Body of pancreas (tissue), 4 donors: ENCODE data around the gene WDR93. TPM values are rescaled to one million over a fixed set of nuclear protein-coding genes. Genes with fewer than 3 reads are reported as not detected.
A peak's percentile ranks its signal among the peaks of the same experiment; 100 is the strongest.

Experiments
- ATAC-seq: fragments of 150-250 bp; one replicate; pipeline ENCODE4 v1.9.1; 2016
- DNase-seq, 4 donors: peaks; one replicate each; pipeline ENCODE4 v3.0.0-alpha.2; 2019
- H3K27ac ChIP-seq, 4 donors: fragments of 200-600 bp; sonication (generic); 1 replicate in 3 of 4; 2 replicates in 1 of 4; pipeline versions ENCODE4 v1.5.1 to v1.6.1; 2016 to 2019; ENCODE audit warnings: mild to moderate bottlenecking in 1 of 4, mixed read lengths in 1 of 4, moderate library complexity in 1 of 4
- H3K27me3 ChIP-seq, 2 donors: fragments of 200-600 bp; sonication (generic); one replicate each; pipeline ENCODE4 v1.6.0; 2016; ENCODE audit warnings: mild to moderate bottlenecking in 1 of 2
- H3K36me3 ChIP-seq, 2 donors: fragments of 200-600 bp; sonication (generic); replicated peaks in 1 of 2; 2 replicates each; pipeline ENCODE4 v1.5.1; 2016; ENCODE audit warnings: low read depth in 2 of 2; ENCODE audit not compliant: insufficient read depth in 1 of 2
- H3K4me1 ChIP-seq: fragments of 200-600 bp; sonication (generic); one replicate; pipeline ENCODE4 v1.6.0; 2016
- H3K4me3 ChIP-seq, 2 donors: fragments of 200-600 bp; sonication (generic); 1 replicate in 1 of 2; 2 replicates in 1 of 2; pipeline ENCODE4 v1.5.1; 2016 to 2019
- H3K9me3 ChIP-seq, 3 donors: fragments of 200-600 bp; sonication (generic); 1 replicate in 2 of 3; 2 replicates in 1 of 3; pipeline ENCODE4 v1.5.1; 2016
- POLR2A ChIP-seq, 3 donors: fragments of 450-650 bp; IDR thresholded peaks; one replicate each; pipeline ENCODE4 v1.6.1; 2016; ENCODE audit warnings: antibody characterized with exemption in 3 of 3, mild to moderate bottlenecking in 2 of 3
- WGBS, 2 donors: methylation state at CpG; one replicate each; pipeline ENCODE4 v1.1.5; 2017; 5-methylcytosine and 5-hydroxymethylcytosine counted together
- intact Hi-C: fragments of 100-400 bp; cut with DNase I; formaldehyde crosslinking; loops from one replicate; pipeline ENCODE4 v1.15.1; 2023
- total RNA-seq, 2 donors: library from RNA; depleted of rRNA; stranded (reverse); fragments of >200 nt; gene quantifications; one replicate each; pipeline ENCODE4 v1.1.0, GENCODE V29; 2016
- TF ChIP-seq, protein P1 (sequence below), 7 experiments: fragments of 450-650 bp in 4 of 7; fragments of 200-600 bp in 3 of 7; sonication (generic) in 3 of 7; IDR thresholded peaks; one replicate each; pipeline ENCODE4 v1.5.1; 2016 to 2019; ENCODE audit warnings: antibody characterized with exemption in 7 of 7

WDR93 gene
- total RNA-seq, 2 donors from 2014 or later, result 0.66 TPM; not detected in 1

- H3K4me1 ChIP-seq, result no peaks in the 10 kb centered on the region
- ATAC-seq, result no peak
- H3K27me3 ChIP-seq, result no peaks in the 10 kb centered on the region
- WGBS, 2 donors, result 89 to 92% methylated on average over 4 to 5 of the region's 5 CpGs
- TF ChIP-seq, protein P1, sequence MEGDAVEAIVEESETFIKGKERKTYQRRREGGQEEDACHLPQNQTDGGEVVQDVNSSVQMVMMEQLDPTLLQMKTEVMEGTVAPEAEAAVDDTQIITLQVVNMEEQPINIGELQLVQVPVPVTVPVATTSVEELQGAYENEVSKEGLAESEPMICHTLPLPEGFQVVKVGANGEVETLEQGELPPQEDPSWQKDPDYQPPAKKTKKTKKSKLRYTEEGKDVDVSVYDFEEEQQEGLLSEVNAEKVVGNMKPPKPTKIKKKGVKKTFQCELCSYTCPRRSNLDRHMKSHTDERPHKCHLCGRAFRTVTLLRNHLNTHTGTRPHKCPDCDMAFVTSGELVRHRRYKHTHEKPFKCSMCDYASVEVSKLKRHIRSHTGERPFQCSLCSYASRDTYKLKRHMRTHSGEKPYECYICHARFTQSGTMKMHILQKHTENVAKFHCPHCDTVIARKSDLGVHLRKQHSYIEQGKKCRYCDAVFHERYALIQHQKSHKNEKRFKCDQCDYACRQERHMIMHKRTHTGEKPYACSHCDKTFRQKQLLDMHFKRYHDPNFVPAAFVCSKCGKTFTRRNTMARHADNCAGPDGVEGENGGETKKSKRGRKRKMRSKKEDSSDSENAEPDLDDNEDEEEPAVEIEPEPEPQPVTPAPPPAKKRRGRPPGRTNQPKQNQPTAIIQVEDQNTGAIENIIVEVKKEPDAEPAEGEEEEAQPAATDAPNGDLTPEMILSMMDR (IDR thresholded peaks at IDR 0.05), result no peak
- no peak for TF ChIP-seq POLR2A (IDR thresholded peaks at IDR 0.05)
- no peak for DNase-seq
- H3K9me3 ChIP-seq, result no peaks in the 10 kb centered on the region
- no peaks in the 10 kb centered on the region for H3K36me3 ChIP-seq
- no peak overlapping the region for H3K4me3 ChIP-seq
- intact Hi-C loops, result no loop called here
- no peak overlapping the region for H3K27ac ChIP-seq
Measured at GRCh38 chr15:89731275-89731674, 40.7 kb downstream of the WDR93 start.

DNA sequence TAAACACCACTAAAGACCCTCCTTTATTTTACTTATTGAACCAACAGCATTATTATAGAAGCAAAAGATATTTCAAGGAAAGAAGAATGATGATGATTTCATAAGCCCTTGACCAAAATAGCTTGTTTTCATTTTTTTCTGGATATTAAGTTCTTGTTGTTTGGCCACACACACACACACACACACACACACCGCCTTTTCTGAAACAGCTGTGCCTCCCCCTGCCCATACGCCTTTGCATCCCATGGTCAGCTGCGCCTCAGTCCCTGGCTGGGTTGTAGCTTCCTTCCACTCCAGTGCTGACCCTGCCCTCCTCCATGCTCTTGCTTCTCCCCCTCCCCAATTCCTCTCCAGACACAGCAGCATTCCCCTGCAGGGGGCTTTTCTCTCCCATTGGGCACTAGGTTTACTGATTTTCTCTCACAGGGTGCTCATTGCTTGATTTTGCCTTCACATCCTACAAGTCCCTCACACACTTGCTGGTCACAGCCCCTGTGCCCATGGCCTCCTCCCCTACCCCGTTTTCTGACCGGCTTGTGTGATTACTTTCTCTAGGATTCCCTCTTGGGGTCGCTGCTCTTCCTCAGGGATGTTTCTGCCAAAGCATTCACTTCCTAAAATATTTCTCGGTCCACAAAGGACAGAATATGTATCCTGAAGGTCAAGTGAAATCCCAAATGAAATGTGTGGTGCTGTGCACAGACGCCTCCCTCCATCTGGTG lies 42.0 kb downstream of the WDR93 start:
- Histone ChIP-seq H3K27ac (no peak overlapping the region), H3K9me3 (no peaks in the 10 kb centered on the region), H3K36me3 (no peaks in the 10 kb centered on the region), H3K4me3 (no peak overlapping the region), H3K4me1 (no peaks in the 10 kb centered on the region), H3K27me3 (no peaks in the 10 kb centered on the region)
- ATAC-seq (no peak), DNase-seq (no peak)
- intact Hi-C loops, result no loop called here
- WGBS, 2 donors, result 68 to 69% methylated on average over 8 of the region's 8 CpGs
- TF ChIP-seq, protein P1 (IDR thresholded peaks at IDR 0.05), result no peak
- TF ChIP-seq POLR2A (IDR thresholded peaks at IDR 0.05), result no peak

GRCh38 chr15:89735773-89736172 lies 45.2 kb downstream of the WDR93 start:
- Histone ChIP-seq H3K36me3 (no peaks in the 10 kb centered on the region), H3K27ac (no peak overlapping the region), H3K4me3 (no peak overlapping the region), H3K9me3 (no peaks in the 10 kb centered on the region), H3K4me1 (no peaks in the 10 kb centered on the region), H3K27me3 (no peaks in the 10 kb centered on the region)
- DNase-seq (no peak), ATAC-seq (no peak)
- TF ChIP-seq, protein P1 (IDR thresholded peaks at IDR 0.05), result no peak
- TF ChIP-seq POLR2A (IDR thresholded peaks at IDR 0.05), result no peak
- 55 to 66% methylated on average over 4 of the region's 4 CpGs for WGBS, 2 donors
- intact Hi-C loops, result no loop called here

DNA sequence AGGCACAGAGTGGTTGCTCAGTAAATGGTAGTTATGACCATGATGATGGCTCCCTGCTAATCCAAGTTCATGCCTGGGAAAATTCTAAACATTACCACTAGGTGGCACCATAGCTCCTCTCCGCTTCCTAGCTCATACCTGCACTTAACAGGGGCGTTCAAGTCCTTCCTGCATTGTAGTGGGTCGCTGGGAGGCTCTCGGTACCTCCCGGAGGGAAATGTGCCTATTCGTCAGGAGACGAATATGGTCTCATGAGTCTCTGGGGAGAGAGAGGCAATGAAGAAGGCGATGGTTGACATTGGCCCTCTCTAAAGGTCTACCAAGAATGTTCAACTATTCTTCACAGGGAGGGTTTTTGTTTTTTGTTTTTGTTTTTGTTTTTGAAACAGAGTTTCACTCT lies 49.5 kb downstream of the WDR93 start:
- Histone ChIP-seq H3K27me3 (no peaks in the 10 kb centered on the region), H3K27ac (no peak overlapping the region), H3K4me1 (no peaks in the 10 kb centered on the region), H3K4me3 (no peak overlapping the region), H3K9me3 (no peaks in the 10 kb centered on the region), H3K36me3 (no peaks in the 10 kb centered on the region)
- peak; percentile 91 for ATAC-seq
- DNase-seq, result peak; percentile 64 to 78 (median 68)
- 0 to 3% methylated on average over 4 to 8 of the region's 8 CpGs for WGBS, 2 donors
- TF ChIP-seq, protein P1 (IDR thresholded peaks at IDR 0.05), result peak; percentile 75 to 94 (median 93)
- no peak for TF ChIP-seq POLR2A (IDR thresholded peaks at IDR 0.05)
- intact Hi-C loops, result no loop called here

- H3K4me1 ChIP-seq, result no peaks in the 10 kb centered on the region
- no peaks in the 10 kb centered on the region for H3K36me3 ChIP-seq
- DNase-seq, result no peak
- no peak overlapping the region for H3K4me3 ChIP-seq
- 78 to 82% methylated on average over 8 of the region's 8 CpGs for WGBS, 2 donors
- no peaks in the 10 kb centered on the region for H3K27me3 ChIP-seq
- H3K27ac ChIP-seq, result no peak overlapping the region
- H3K9me3 ChIP-seq, result no peaks in the 10 kb centered on the region
- TF ChIP-seq, protein P1 (IDR thresholded peaks at IDR 0.05), result no peak
- no peak for TF ChIP-seq POLR2A (IDR thresholded peaks at IDR 0.05)
- no peak for ATAC-seq
- intact Hi-C loops, result no loop called here
Measured at GRCh38 chr15:89743011-89743410, 52.4 kb downstream of the WDR93 start.
